Esophagus squamous epithelium (tissue), 5 donors: ENCODE measurements around the gene TARS2. TPM values are rescaled to one million over a fixed set of nuclear protein-coding genes. Genes with fewer than 3 reads are reported as not detected.

ENCODE experiments used
- DNase-seq: peaks from one replicate; lab custom pipeline; 2025; lab: John Stamatoyannopoulos, UW
- H3K27ac ChIP-seq, 4 donors: fragments of 200-600 bp; sonication (generic); one replicate each; pipeline ENCODE4 v1.5.1; 2016 to 2019; ENCODE audit warnings: mild to moderate bottlenecking in 1 of 4
- H3K27me3 ChIP-seq, 4 donors: fragments of 200-600 bp; sonication (generic); 1 replicate in 3 of 4; 2 replicates in 1 of 4; pipeline versions ENCODE4 v1.5.1 to v1.6.0; 2017 to 2021; ENCODE audit warnings: antibody characterized with exemption in 1 of 4
- H3K36me3 ChIP-seq, 3 donors: fragments of 200-600 bp; sonication (generic); one replicate each; pipeline ENCODE4 v1.5.1; 2016 to 2019
- H3K4me1 ChIP-seq, 3 donors: fragments of 200-600 bp; sonication (generic); one replicate each; pipeline ENCODE4 v1.5.1; 2017 to 2019
- H3K4me3 ChIP-seq, 4 donors: fragments of 200-600 bp; sonication (generic); 1 replicate in 3 of 4; 2 replicates in 1 of 4; pipeline ENCODE4 v1.5.1; 2016 to 2019; ENCODE audit warnings: mild to moderate bottlenecking in 2 of 4, moderate library complexity in 1 of 4
- H3K9me3 ChIP-seq, 3 donors: fragments of 200-600 bp; sonication (generic); one replicate each; pipeline ENCODE4 v1.5.1; 2016 to 2019
- CTCF ChIP-seq, 6 experiments: fragments of 450-650 bp in 4 of 6; fragments of 200-600 bp in 2 of 6; sonication (generic) in 2 of 6; IDR thresholded peaks; one replicate each; pipeline ENCODE4 v1.5.1; 2016 to 2019; ENCODE audit warnings: antibody characterized with exemption in 6 of 6, mild to moderate bottlenecking in 4 of 6, moderate library complexity in 4 of 6
- POLR2A ChIP-seq, 4 donors: fragments of 450-650 bp; IDR thresholded peaks; one replicate each; pipeline ENCODE4 v1.6.1; 2017; ENCODE audit warnings: antibody characterized with exemption in 4 of 4, mild to moderate bottlenecking in 4 of 4, moderate library complexity in 3 of 4
- WGBS, 2 donors: methylation state at CpG; one replicate each; pipeline ENCODE4 v1.1.5; 2018; 5-methylcytosine and 5-hydroxymethylcytosine counted together
- intact Hi-C: fragments of 100-400 bp; cut with DNase I; formaldehyde crosslinking; loops from one replicate; pipeline ENCODE4 v1.15.0; 2022
- total RNA-seq, 4 donors: library from RNA; depleted of rRNA; stranded (reverse); fragments of >200 nt; gene quantifications; one replicate each; pipeline ENCODE4 v1.1.0, GENCODE V29; 2016
- donor health status: DM: yes; HTN: yes; CAD: no.

TARS2 gene
- total RNA-seq: 10 to 100 TPM; 10.5 to 16.5 (median 13.7) TPM

- peak within 1 kb of the TSS; percentile 70 to 81 (median 74) for H3K4me3 ChIP-seq
- H3K27ac ChIP-seq: peak within 1 kb of the TSS; percentile 84 to 94 (median 88)
- H3K4me1 ChIP-seq: peaks cover 4 to 31% (median 8%) of the 10 kb centered on the region in 3 donors
- TF ChIP-seq CTCF (IDR thresholded peaks at IDR 0.05) (peak; percentile 30 to 80 (median 52)), POLR2A (IDR thresholded peaks at IDR 0.05) (peak in 3 of 4 donors; percentile 31 to 66 (median 52))
- H3K9me3 ChIP-seq: no peaks in the 10 kb centered on the region
- DNase-seq: peak; percentile 89
- no peaks in the 10 kb centered on the region for H3K27me3 ChIP-seq
- H3K36me3 ChIP-seq: peaks cover 0 to 34% (median 12%) of the 10 kb centered on the region in 3 donors
- intact Hi-C loops: no loop called here
- WGBS, 2 donors: 0 to 2% methylated on average over 23 to 30 of the region's 30 CpGs
Observed at GRCh38 chr1:150486966-150487762, at the start of gene TARS2. TARS2 (plus strand) TSS chr1:150487419; CDS start chr1:150487451, 32 bp downstream.

GRCh38 chr1:150441121-150441520, 46.1 kb upstream of the TARS2 start:
- H3K4me3 ChIP-seq: no peak overlapping the region
- no peak for DNase-seq
- H3K9me3 ChIP-seq: no peaks in the 10 kb centered on the region
- H3K27ac ChIP-seq: no peak overlapping the region
- H3K36me3 ChIP-seq: peaks cover 0 to 70% (median 0%) of the 10 kb centered on the region in 3 donors
- WGBS, 2 donors: 81 to 97% methylated on average over 2 of the region's 2 CpGs
- intact Hi-C loops: no loop called here
- H3K4me1 ChIP-seq: no peaks in the 10 kb centered on the region
- no peaks in the 10 kb centered on the region for H3K27me3 ChIP-seq
- no peak for TF ChIP-seq CTCF (IDR thresholded peaks at IDR 0.05)
- TF ChIP-seq POLR2A (IDR thresholded peaks at IDR 0.05): no peak

- Histone ChIP-seq H3K4me3 (no peak overlapping the region), H3K4me1 (no peaks in the 10 kb centered on the region), H3K27ac (no peak overlapping the region), H3K9me3 (no peaks in the 10 kb centered on the region), H3K36me3 (peaks cover 7 to 87% (median 10%) of the 10 kb centered on the region in 3 donors), H3K27me3 (no peaks in the 10 kb centered on the region)
- intact Hi-C loops: no loop called here
- WGBS, 2 donors: 100% methylated on average over 1 of the region's 1 CpG
- TF ChIP-seq POLR2A (IDR thresholded peaks at IDR 0.05) (no peak), CTCF (IDR thresholded peaks at IDR 0.05) (no peak)
- no peak for DNase-seq
Observed at GRCh38 chr1:150444232-150444631, 43.0 kb upstream of the TARS2 start.

GRCh38 chr1:150456146-150456647, 31.0 kb upstream of the TARS2 start:
- H3K4me3 ChIP-seq: no peak overlapping the region
- no peaks in the 10 kb centered on the region for H3K27me3 ChIP-seq
- no peak for TF ChIP-seq CTCF (IDR thresholded peaks at IDR 0.05)
- no peak for TF ChIP-seq POLR2A (IDR thresholded peaks at IDR 0.05)
- no peaks in the 10 kb centered on the region for H3K9me3 ChIP-seq
- H3K4me1 ChIP-seq: no peaks in the 10 kb centered on the region
- 77 to 86% methylated on average over 4 of the region's 4 CpGs for WGBS, 2 donors
- intact Hi-C loops: no loop called here
- H3K27ac ChIP-seq: no peak overlapping the region
- H3K36me3 ChIP-seq: peaks cover 10 to 95% (median 10%) of the 10 kb centered on the region in 3 donors
- no peak for DNase-seq

GRCh38 chr1:150464422-150464826, 22.8 kb upstream of the TARS2 start:
- Histone ChIP-seq H3K9me3 (no peaks in the 10 kb centered on the region), H3K4me1 (peaks cover 0 to 16% (median 5%) of the 10 kb centered on the region in 3 donors), H3K27me3 (no peaks in the 10 kb centered on the region), H3K27ac (peak overlapping the region in 2 of 4 donors; percentile 51 to 80), H3K36me3 (peaks cover 0 to 86% (median 3%) of the 10 kb centered on the region in 3 donors), H3K4me3 (no peak overlapping the region)
- intact Hi-C loops: loop anchor here (10.0 kb wide), 1 partner anchor 70 kb away; no protein-coding TSS in a partner anchor
- 28 to 38% methylated on average over 4 of the region's 4 CpGs for WGBS, 2 donors
- TF ChIP-seq CTCF (IDR thresholded peaks at IDR 0.05) (peak; percentile 76 to 86 (median 79)), POLR2A (IDR thresholded peaks at IDR 0.05) (no peak)
- DNase-seq: no peak
